HCT116 (cell line): ENCODE data around the gene RNPEP. TPM values are rescaled to one million over a fixed set of nuclear protein-coding genes. Genes with fewer than 3 reads are reported as not detected.
A peak's percentile ranks its signal among the peaks of the same experiment; 100 is the strongest.
"Not testable (repeated sequence)": the region's sequence is repeated elsewhere in the genome, so short reads cannot be mapped to it uniquely, and the experiment has no call there.

Experiments
- ATAC-seq: fragments of 200-7000 bp; cut with Tn5 transposase; 2 replicates; pipeline ENCODE4 v1.9.1; 2020; ENCODE audit warnings: mild to moderate bottlenecking, moderate library complexity
- BruUV-seq: library from RNA; stranded (reverse); fragments of 400-500 nt; replicated peaks from 2 replicates; lab custom pipeline; 2021; lab: Mats Ljungman, UMichigan
- CTCF ChIA-PET: fragments of 300-600 bp; sonication (Branson Sonifier 250); formaldehyde crosslinking; loops from one replicate; lab custom pipeline; 2021; ENCODE audit warnings: antibody characterized with exemption; lab: Charles Lee
- POLR2A ChIA-PET: fragments of 300-600, 350-600 bp; sonication (Branson Sonifier 250); formaldehyde crosslinking; loops from one replicate; lab custom pipeline; 2021; ENCODE audit warnings: antibody characterized with exemption; lab: Charles Lee
- RAD21 ChIA-PET, 2 experiments: fragments of 300-600 bp; sonication (Branson Sonifier 250); formaldehyde crosslinking; loops; one replicate each; lab custom pipeline; 2023; ENCODE audit warnings: low total read pairs in 2 of 2; ENCODE audit not compliant: uncharacterized antibody in 2 of 2, unreplicated experiment in 2 of 2, low non-redundant PET in 1 of 2; lab: Charles Lee
- DNase-seq: peaks from one replicate; pipeline ENCODE4 v3.0.0-alpha.2; 2010; ENCODE audit warnings: low read depth, low spot score
- H2AFZ ChIP-seq: fragments of 200-600 bp; shearing (Covaris generic), sonication (generic); 2 replicates; pipeline ENCODE4 v1.6.1; 2017; ENCODE audit warnings: low read depth, mixed run types, mixed read lengths, antibody characterized with exemption, low read length; ENCODE audit not compliant: poor library complexity, severe bottlenecking
- H3K27ac ChIP-seq: 2 replicates; pipeline ENCODE4 v1.5.1; 2012; ENCODE audit warnings: low read depth, low read length
- H3K27me3 ChIP-seq: fragments of 200-600 bp; sonication (generic); 2 replicates; pipeline ENCODE4 v1.6.1; 2016; ENCODE audit warnings: mixed run types, low read length, mixed read lengths; ENCODE audit not compliant: insufficient read depth
- H3K36me3 ChIP-seq, 2 experiments: fragments of 200-500 bp in 1 of 2; fragments of 200-600 bp in 1 of 2; sonication (Bioruptor generic) in 1 of 2; sonication (generic) in 1 of 2; 2 replicates each; pipeline versions ENCODE4 v1.5.1 to v1.6.1; 2014 to 2016; ENCODE audit warnings: low read length in 2 of 2, inconsistent platforms in 1 of 2, mixed read lengths in 1 of 2, mixed run types in 1 of 2; ENCODE audit not compliant: insufficient read depth in 2 of 2, control insufficient read depth in 1 of 2
- H3K4me1 ChIP-seq, 2 experiments: fragments of 200-600 bp in 1 of 2; sonication (generic) in 1 of 2; 2 replicates each; pipeline versions ENCODE4 v1.5.1 to v1.6.1; 2012 to 2017; ENCODE audit warnings: low read length in 2 of 2, inconsistent platforms in 1 of 2, mild to moderate bottlenecking in 1 of 2, mixed read lengths in 1 of 2, mixed run types in 1 of 2, moderate library complexity in 1 of 2; ENCODE audit not compliant: insufficient read depth in 2 of 2, control insufficient read depth in 1 of 2
- H3K4me2 ChIP-seq: fragments of 200-600 bp; sonication (generic); 2 replicates; pipeline ENCODE4 v1.6.1; 2017; ENCODE audit warnings: mixed run types, low read length, mixed read lengths
- H3K4me3 ChIP-seq, 2 experiments: fragments of 200-600 bp in 1 of 2; sonication (generic) in 1 of 2; replicated peaks in 1 of 2; 2 replicates each; pipeline ENCODE4 v1.5.1; 2011 to 2016; ENCODE audit warnings: low read length in 2 of 2, control low read depth in 1 of 2, low read depth in 1 of 2, mild to moderate bottlenecking in 1 of 2, mixed read lengths in 1 of 2, mixed run types in 1 of 2
- H3K79me2 ChIP-seq: fragments of 200-600 bp; sonication (generic); 2 replicates; pipeline ENCODE4 v1.6.1; 2017; ENCODE audit warnings: mild to moderate bottlenecking, mixed run types, low read length, moderate library complexity, mixed read lengths; ENCODE audit not compliant: insufficient read depth
- H3K9ac ChIP-seq: fragments of 200-600 bp; sonication (generic); 2 replicates; pipeline ENCODE4 v1.6.1; 2016; ENCODE audit warnings: low read length, mixed read lengths
- H3K9me2 ChIP-seq: fragments of 200-600 bp; sonication (generic), shearing (Covaris generic); 2 replicates; pipeline ENCODE4 v1.6.1; 2017; ENCODE audit warnings: mixed run types, mild to moderate bottlenecking, moderate library complexity; ENCODE audit not compliant: insufficient read depth
- H3K9me3 ChIP-seq, 2 experiments: fragments of 200-500 bp in 1 of 2; fragments of 200-600 bp in 1 of 2; sonication (Bioruptor generic) in 1 of 2; sonication (generic) in 1 of 2; 2 replicates each; pipeline ENCODE4 v1.6.1; 2014 to 2017; ENCODE audit warnings: low read length in 2 of 2, mixed read lengths in 2 of 2, inconsistent platforms in 1 of 2, low read depth in 1 of 2, mild to moderate bottlenecking in 1 of 2, mixed run types in 1 of 2, moderate library complexity in 1 of 2; ENCODE audit not compliant: control insufficient read depth in 1 of 2, insufficient read depth in 1 of 2
- H4K20me1 ChIP-seq: fragments of 200-600 bp; sonication (generic), shearing (Covaris generic); 2 replicates; pipeline ENCODE4 v1.6.1; 2017; ENCODE audit warnings: mixed run types, mild to moderate bottlenecking, moderate library complexity; ENCODE audit not compliant: insufficient read depth
- ATF3 ChIP-seq: IDR thresholded peaks from 2 replicates; pipeline ENCODE4 v1.6.1; 2012
- REST ChIP-seq: IDR thresholded peaks from 2 replicates; pipeline ENCODE4 v1.6.1; 2012; ENCODE audit warnings: low read depth
- intact Hi-C: fragments of 100-400 bp; cut with micrococcal nuclease; formaldehyde crosslinking; loops from 2 replicates; pipeline ENCODE4 v1.10.0; 2022
- microRNA-seq: library from miRNA; unstranded; fragments of <30 nt; microRNA quantifications from one replicate; pipeline ENCODE4, GENCODE V29; 2016; ENCODE audit warnings: borderline number of aligned reads
- total RNA-seq: library from RNA; stranded (reverse); gene quantifications from one replicate; pipeline ENCODE4 v1.2.1, GENCODE V29; 2021; ENCODE audit not compliant: unreplicated experiment

The RNPEP gene
- total RNA-seq, 1 experiment from 2014 or later = 85.9 TPM

GRCh38 chr1:202054094-202054493, 71.6 kb downstream of the RNPEP start (continued):
- TF ChIP-seq REST (no peak), ATF3 (no peak)

GRCh38 chr1:202054673-202055072, 72.2 kb downstream of the RNPEP start:
- H3K79me2 ChIP-seq, H2AFZ ChIP-seq, H3K4me2 ChIP-seq, H3K4me3 ChIP-seq, H3K36me3 ChIP-seq, CTCF ChIA-PET, ATAC-seq, BruUV-seq, RAD21 ChIA-PET, H3K9ac ChIP-seq, DNase-seq, H4K20me1 ChIP-seq, H3K9me2 ChIP-seq, H3K27me3 ChIP-seq, H3K9me3 ChIP-seq: not testable (repeated sequence)
- peaks cover 48 to 65% of the 10 kb centered on the region in 2 experiments for H3K4me1 ChIP-seq
- POLR2A ChIA-PET = interaction anchor here (4.6 kb wide), 1 partner anchor 44 kb away, joined by 53 read pairs; the partner anchor contains the start of gene ELF3
- H3K27ac ChIP-seq = peak overlapping the region; percentile 91; the same call in 1 of the 2 replicates
- intact Hi-C loops = loop anchor here (5.0 kb wide), 1 partner anchor 53 kb away; no protein-coding TSS in a partner anchor

Small RNA genes within 50 kb of the gene (microRNA-seq; reads per million reads assigned to microRNA genes)
- gene MIR6740 = not detected

Other genes with a start within 250 kb of the RNPEP start
- 80.6 TPM for gene IPO9, start 153.5 kb upstream of the RNPEP start, total RNA-seq
- 15.2 TPM for gene SHISA4, start 93.8 kb upstream of the RNPEP start, total RNA-seq
- gene LMOD1, start 36.1 kb upstream of the RNPEP start, total RNA-seq = 0.12 TPM
- gene TIMM17A, start 27.1 kb upstream of the RNPEP start, total RNA-seq = 100 TPM
- gene ELF3, start 27.9 kb downstream of the RNPEP start, total RNA-seq = 200 TPM
- 0.10 TPM for gene GPR37L1, start 140.3 kb downstream of the RNPEP start, total RNA-seq
- 45.6 TPM for gene ARL8A, start 162.1 kb downstream of the RNPEP start, total RNA-seq
- gene PTPN7, start 178.0 kb downstream of the RNPEP start, total RNA-seq = 0.76 TPM
- 0.20 TPM for gene LGR6, start 211.2 kb downstream of the RNPEP start, total RNA-seq